GM23338 (cell line): ENCODE results near the gene MYRF. TPM values are rescaled to one million over a fixed set of nuclear protein-coding genes. Genes with fewer than 3 reads are reported as not detected.

Source experiments
- ATAC-seq: fragments of 200-7000 bp; cut with Tn5 transposase; 3 replicates; pipeline ENCODE4 v1.9.1; 2020
- DNase-seq: peaks from one replicate; pipeline ENCODE4 v3.0.0-alpha.2; 2015; ENCODE audit warnings: low spot score
- H2AFZ ChIP-seq: fragments of 200-600 bp; sonication (generic); 2 replicates; pipeline ENCODE4 v1.8.0; 2016; ENCODE audit warnings: antibody characterized with exemption, mild to moderate bottlenecking, moderate library complexity
- H3F3A ChIP-seq: fragments of 200-600 bp; sonication (generic); replicated peaks from 2 replicates; pipeline ENCODE4 v1.8.0; 2017; ENCODE audit warnings: antibody characterized with exemption, mixed run types, low read depth
- H3K27ac ChIP-seq: fragments of 200-600 bp; sonication (generic); 2 replicates; pipeline ENCODE4 v1.6.1; 2016; ENCODE audit warnings: low read depth
- H3K27me3 ChIP-seq: fragments of 200-600 bp; sonication (generic); 2 replicates; pipeline ENCODE4 v1.8.0; 2016; ENCODE audit warnings: mild to moderate bottlenecking, mixed run types, moderate library complexity; ENCODE audit not compliant: insufficient read depth
- H3K36me3 ChIP-seq: fragments of 200-600 bp; sonication (generic); 2 replicates; pipeline ENCODE4 v1.8.0; 2016; ENCODE audit warnings: mild to moderate bottlenecking; ENCODE audit not compliant: insufficient read depth
- H3K4me1 ChIP-seq: fragments of 200-600 bp; sonication (generic); 2 replicates; pipeline ENCODE4 v1.8.0; 2016; ENCODE audit warnings: mild to moderate bottlenecking, moderate library complexity; ENCODE audit not compliant: insufficient read depth
- H3K4me2 ChIP-seq: fragments of 200-600 bp; sonication (generic); 2 replicates; pipeline ENCODE4 v1.7.1; 2017; ENCODE audit warnings: mixed run types
- H3K4me3 ChIP-seq: fragments of 200-600 bp; sonication (generic); 2 replicates; pipeline ENCODE4 v1.6.1; 2016; ENCODE audit warnings: mixed run types
- H3K79me2 ChIP-seq: fragments of 200-600 bp; sonication (generic); replicated peaks from 2 replicates; pipeline ENCODE4 v1.8.0; 2017; ENCODE audit warnings: mild to moderate bottlenecking; ENCODE audit not compliant: insufficient read depth
- H3K9me2 ChIP-seq: fragments of 200-600 bp; sonication (generic); 2 replicates; pipeline ENCODE4 v1.8.0; 2017; ENCODE audit not compliant: insufficient read depth
- H4K20me1 ChIP-seq: fragments of 200-600 bp; sonication (generic); replicated peaks from 2 replicates; pipeline ENCODE4 v1.8.0; 2017; ENCODE audit warnings: mild to moderate bottlenecking; ENCODE audit not compliant: insufficient read depth
- H3K27ac Mint-ChIP-seq: 2 replicates; pipeline ENCODE4 v1.8.0; 2020; ENCODE audit warnings: inconsistent platforms, mild to moderate bottlenecking, moderate library complexity, mixed read lengths
- H3K27me3 Mint-ChIP-seq: 3 replicates; pipeline ENCODE4 v1.8.0; 2022; ENCODE audit warnings: low read depth, mild to moderate bottlenecking, moderate library complexity, mixed read lengths, inconsistent platforms; ENCODE audit not compliant: insufficient read depth, poor library complexity
- H3K36me3 Mint-ChIP-seq: 3 replicates; pipeline ENCODE4 v1.8.0; 2021; ENCODE audit warnings: low read depth, mild to moderate bottlenecking, inconsistent platforms, moderate library complexity, mixed read lengths
- H3K4me1 Mint-ChIP-seq: 3 replicates; pipeline ENCODE4 v1.8.0; 2020; ENCODE audit warnings: mild to moderate bottlenecking, inconsistent platforms, mixed read lengths
- H3K4me3 Mint-ChIP-seq: 3 replicates; pipeline ENCODE4 v1.8.0; 2021; ENCODE audit warnings: moderate library complexity, mild to moderate bottlenecking, inconsistent platforms, mixed read lengths
- H3K9me3 Mint-ChIP-seq: 3 replicates; pipeline ENCODE4 v1.8.0; 2020; ENCODE audit warnings: moderate library complexity, mild to moderate bottlenecking, inconsistent platforms, mixed read lengths
- CREB1 ChIP-seq: fragments of 250-450 bp; sonication (Bioruptor Pico); IDR thresholded peaks from 2 replicates; pipeline ENCODE4 v1.5.0; 2020; ENCODE audit warnings: low read depth, mild to moderate bottlenecking, moderate library complexity
- CTCF ChIP-seq, 2 experiments: fragments of 200-600 bp in 1 of 2; sonication (generic) in 1 of 2; conservative IDR thresholded peaks; 2 replicates each; pipeline versions ENCODE4 v1.5.1 to v1.6.1; 2016 to 2017; ENCODE audit warnings: antibody characterized with exemption in 2 of 2, low read depth in 2 of 2, mild to moderate bottlenecking in 2 of 2, moderate library complexity in 1 of 2
- ETS1 ChIP-seq: IDR thresholded peaks from 2 replicates; pipeline ENCODE4 v1.6.1; 2016; ENCODE audit warnings: antibody characterized with exemption
- EZH2 ChIP-seq: fragments of 200-600 bp; sonication (generic); IDR thresholded peaks from one replicate; pipeline ENCODE4 v1.8.0; 2017; ENCODE audit warnings: antibody characterized with exemption, mild to moderate bottlenecking, low read depth; ENCODE audit not compliant: unreplicated experiment
- EZH2phosphoT487 ChIP-seq: fragments of 200-600 bp; sonication (generic); IDR thresholded peaks from one replicate; pipeline ENCODE4 v1.8.1; 2018; ENCODE audit warnings: antibody characterized with exemption; ENCODE audit not compliant: unreplicated experiment
- JUNB ChIP-seq: IDR thresholded peaks from one replicate; pipeline ENCODE4 v1.6.1; 2016; ENCODE audit warnings: antibody characterized with exemption; ENCODE audit not compliant: unreplicated experiment
- NANOG ChIP-seq: IDR thresholded peaks from 2 replicates; pipeline ENCODE4 v1.6.1; 2016; ENCODE audit warnings: antibody characterized with exemption, borderline replicate concordance
- POLR2AphosphoS5 ChIP-seq: IDR thresholded peaks from 2 replicates; pipeline ENCODE4 v1.6.1; 2016; ENCODE audit warnings: antibody characterized with exemption, low read depth
- REST ChIP-seq: IDR thresholded peaks from one replicate; pipeline ENCODE4 v1.6.1; 2018; ENCODE audit warnings: antibody characterized with exemption; ENCODE audit not compliant: unreplicated experiment
- STAT1 ChIP-seq: IDR thresholded peaks from one replicate; pipeline ENCODE4 v1.6.1; 2016; ENCODE audit warnings: antibody characterized with exemption; ENCODE audit not compliant: unreplicated experiment
- ZNF114 ChIP-seq: fragments of 250-450 bp; sonication (Bioruptor Pico); IDR thresholded peaks from 2 replicates; pipeline ENCODE4 v1.5.0; 2020; ENCODE audit warnings: mild to moderate bottlenecking, moderate library complexity
- ZNF331 ChIP-seq: fragments of 250-450 bp; sonication (Bioruptor Pico); IDR thresholded peaks from 2 replicates; pipeline ENCODE4 v1.5.0; 2020; ENCODE audit warnings: low read depth, mild to moderate bottlenecking, moderate library complexity
- ZNF462 ChIP-seq: fragments of 250-450 bp; sonication (Bioruptor Pico); IDR thresholded peaks from 2 replicates; pipeline ENCODE4 v1.5.0; 2020; ENCODE audit warnings: mild to moderate bottlenecking, moderate library complexity
- polyA plus RNA-seq: library from polyadenylated mRNA; unstranded; fragments of >200 nt; fragmentation: Nextera tagmentation; extraction: Ambion mirVana; gene quantifications from 2 replicates; pipeline ENCODE4 v1.2.1, GENCODE V29; 2016
- total RNA-seq: library from RNA; depleted of rRNA; stranded (reverse); fragments of >200 nt; shearing (Covaris generic); gene quantifications from 2 replicates; pipeline ENCODE4 v1.2.3, GENCODE V29; 2014

Gene MYRF
- total and polyA plus RNA-seq, 2 experiments from 2014 or later = 1.9 to 5.5 TPM

GRCh38 chr11:61713906-61714305 is 38.5 kb upstream of the MYRF start:
- H3K27me3 Mint-ChIP-seq = peaks cover 15% of the 10 kb centered on the region
- Histone ChIP-seq H3K27me3 (no peaks in the 10 kb centered on the region), H4K20me1 (no peaks in the 10 kb centered on the region), H3K4me2 (no peak overlapping the region), H2AFZ (no peak overlapping the region), H3K36me3 (no peaks in the 10 kb centered on the region), H3F3A (0 out of 2 replicates have a peak, but pooled peaks cover 4% of the 10 kb centered on the region), H3K27ac (no peak overlapping the region), H3K4me3 (no peak overlapping the region), H3K79me2 (no peaks in the 10 kb centered on the region), H3K9me2 (no peaks in the 10 kb centered on the region), H3K4me1 (peaks cover 19% of the 10 kb centered on the region; the same call in 1 of the 2 replicates)
- no peaks in the 10 kb centered on the region for H3K9me3 Mint-ChIP-seq
- H3K4me1 Mint-ChIP-seq = peaks cover 51% of the 10 kb centered on the region
- TF ChIP-seq ZNF462 (CRISPR knock-in tag) = no peak
- no peak for TF ChIP-seq NANOG
- no peak for TF ChIP-seq POLR2AphosphoS5
- no peak for TF ChIP-seq ZNF331
- TF ChIP-seq ETS1 = no peak
- no peak for TF ChIP-seq REST
- no peak for TF ChIP-seq ZNF114
- no peak for TF ChIP-seq JUNB
- no peak for TF ChIP-seq EZH2
- no peak for TF ChIP-seq CTCF (conservative IDR thresholded peaks at IDR 0.05; ENCODE audit: low read depth in 2 of 2)
- no peak for TF ChIP-seq CREB1 (CRISPR knock-in tag)
- no peak for TF ChIP-seq STAT1
- TF ChIP-seq EZH2phosphoT487 = no peak
- H3K36me3 Mint-ChIP-seq = no peaks in the 10 kb centered on the region
- H3K27ac Mint-ChIP-seq = no peak overlapping the region
- no peak for DNase-seq
- no peak overlapping the region for H3K4me3 Mint-ChIP-seq
- ATAC-seq = no peak
